NCI-H69 (cell line): ENCODE measurements around the gene TOGARAM2.

Experiments used
- DNase-seq: peaks from one replicate; lab custom pipeline; 2025; lab: John Stamatoyannopoulos, UW

TOGARAM2 gene

GRCh38 chr2:29021886-29022285, 40.8 kb downstream of the TOGARAM2 start:
- no peak for DNase-seq

GRCh38 chr2:29022679-29023078, 41.6 kb downstream of the TOGARAM2 start:
- DNase-seq: no peak

- DNase-seq: no peak
These were observed 42.1 kb downstream of the TOGARAM2 start for GRCh38 chr2:29023188-29023587.

GRCh38 chr2:29024882-29025430, 43.9 kb downstream of the TOGARAM2 start:
- DNase-seq: peak; percentile 81

GRCh38 chr2:29025711-29026110, 44.6 kb downstream of the TOGARAM2 start:
- peak; percentile 87 for DNase-seq

GRCh38 chr2:29031046-29031445, 49.9 kb downstream of the TOGARAM2 start:
- DNase-seq: no peak

- DNase-seq: no peak
These were observed 51.1 kb downstream of the TOGARAM2 start for GRCh38 chr2:29032189-29032588.

- no peak for DNase-seq
These were observed 52.1 kb downstream of the TOGARAM2 start for GRCh38 chr2:29033172-29033571.

- DNase-seq: no peak
These were observed 52.6 kb downstream of the TOGARAM2 start for GRCh38 chr2:29033656-29034055.

- no peak for DNase-seq
These were observed 54.1 kb downstream of the TOGARAM2 start for GRCh38 chr2:29035016-29035745.

- DNase-seq: no peak
These were observed 58.8 kb downstream of the TOGARAM2 start for GRCh38 chr2:29039718-29040480.

GRCh38 chr2:29040552-29040951, 59.5 kb downstream of the TOGARAM2 start:
- peak; percentile 7 for DNase-seq

GRCh38 chr2:29041161-29041660, 60.1 kb downstream of the TOGARAM2 start:
- DNase-seq: no peak

GRCh38 chr2:29042561-29043075, 61.5 kb downstream of the TOGARAM2 start:
- peak; percentile 86 for DNase-seq

GRCh38 chr2:29044459-29044858, 63.4 kb downstream of the TOGARAM2 start:
- DNase-seq: no peak

GRCh38 chr2:29046321-29046720, 65.2 kb downstream of the TOGARAM2 start:
- DNase-seq: peak; percentile 31

- DNase-seq: peak; percentile 28
These were observed 66.2 kb downstream of the TOGARAM2 start for GRCh38 chr2:29047083-29047845.

GRCh38 chr2:29050591-29050990, 69.5 kb downstream of the TOGARAM2 start:
- no peak for DNase-seq

- DNase-seq: no peak
These were observed 70.6 kb downstream of the TOGARAM2 start for GRCh38 chr2:29051730-29052129.

- no peak for DNase-seq
These were observed 71.7 kb downstream of the TOGARAM2 start for GRCh38 chr2:29052807-29053206.

GRCh38 chr2:29053223-29053622, 72.1 kb downstream of the TOGARAM2 start:
- peak; percentile 65 for DNase-seq
